ENCODE data around the gene CAPN15.

CAPN15 gene

DNA sequence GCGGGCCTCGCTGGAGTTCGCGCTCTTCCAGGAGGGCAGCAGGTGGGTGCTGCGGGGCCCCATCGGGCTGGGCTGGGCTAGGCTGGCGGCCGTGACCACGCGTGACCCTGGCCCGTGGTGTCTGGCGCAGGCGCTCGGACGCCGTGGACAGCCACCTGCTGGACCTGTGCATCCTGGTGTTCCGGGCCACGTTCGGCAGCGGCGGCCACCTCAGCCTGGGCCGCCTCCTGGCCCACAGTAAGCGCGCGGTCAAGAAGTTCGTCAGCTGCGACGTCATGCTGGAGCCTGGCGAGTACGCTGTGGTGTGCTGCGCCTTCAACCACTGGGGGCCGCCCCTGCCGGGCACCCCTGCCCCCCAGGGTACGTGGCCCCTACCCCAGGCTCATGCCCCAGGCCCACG, 24.7 kb downstream of the CAPN15 start:
- WGBS, 2 experiments (ENCODE audit: insufficient coverage in 2 of 2) = 98 to 99% methylated on average over 33 to 35 of the region's 35 CpGs
- peaks cover 10% of the 10 kb centered on the region for H3K4me1 ChIP-seq (ENCODE audit: control insufficient read depth, insufficient read depth, low read length, poor library complexity, severe bottlenecking)
- peaks cover 31% of the 10 kb centered on the region for H3K36me3 ChIP-seq (ENCODE audit: control insufficient read depth, insufficient read depth, low read length)
- no peak overlapping the region for H3K4me3 ChIP-seq (ENCODE audit: extremely low read depth, insufficient read depth, low read length, poor library complexity, severe bottlenecking)
- no peak overlapping the region for H3K27ac ChIP-seq (ENCODE audit: low read depth, low read length, severe bottlenecking)
- no peaks in the 10 kb centered on the region for H3K9me3 ChIP-seq (ENCODE audit: control insufficient read depth, low read length)

GRCh38 chr16:553601-554296, 26.2 kb downstream of the CAPN15 start:
- Histone ChIP-seq H3K27ac (ENCODE audit: low read depth, low read length, severe bottlenecking) (no peak overlapping the region), H3K4me3 (ENCODE audit: extremely low read depth, insufficient read depth, low read length, poor library complexity, severe bottlenecking) (no peak overlapping the region), H3K9me3 (ENCODE audit: control insufficient read depth, low read length) (no peaks in the 10 kb centered on the region), H3K4me1 (ENCODE audit: control insufficient read depth, insufficient read depth, low read length, poor library complexity, severe bottlenecking) (peaks cover 10% of the 10 kb centered on the region), H3K36me3 (ENCODE audit: control insufficient read depth, insufficient read depth, low read length) (peaks cover 21% of the 10 kb centered on the region)
- WGBS, 2 experiments (ENCODE audit: insufficient coverage in 2 of 2) = 96 to 97% methylated on average over 25 to 30 of the region's 33 CpGs

- H3K4me1 ChIP-seq (ENCODE audit: control insufficient read depth, insufficient read depth, low read length, poor library complexity, severe bottlenecking) = peaks cover 10% of the 10 kb centered on the region
- 77 to 90% methylated on average over 11 of the region's 11 CpGs for WGBS, 2 experiments (ENCODE audit: insufficient coverage in 2 of 2)
- H3K4me3 ChIP-seq (ENCODE audit: extremely low read depth, insufficient read depth, low read length, poor library complexity, severe bottlenecking) = no peak overlapping the region
- H3K36me3 ChIP-seq (ENCODE audit: control insufficient read depth, insufficient read depth, low read length) = peaks cover 21% of the 10 kb centered on the region
- H3K27ac ChIP-seq (ENCODE audit: low read depth, low read length, severe bottlenecking) = no peak overlapping the region
- no peaks in the 10 kb centered on the region for H3K9me3 ChIP-seq (ENCODE audit: control insufficient read depth, low read length)
Measured at GRCh38 chr16:554297-554621, 26.7 kb downstream of the CAPN15 start.

- H3K9me3 ChIP-seq (ENCODE audit: control insufficient read depth, low read length) = no peaks in the 10 kb centered on the region
- peaks cover 16% of the 10 kb centered on the region for H3K36me3 ChIP-seq (ENCODE audit: control insufficient read depth, insufficient read depth, low read length)
- 89 to 90% methylated on average over 46 to 51 of the region's 54 CpGs for WGBS, 2 experiments (ENCODE audit: insufficient coverage in 2 of 2)
- peaks cover 10% of the 10 kb centered on the region for H3K4me1 ChIP-seq (ENCODE audit: control insufficient read depth, insufficient read depth, low read length, poor library complexity, severe bottlenecking)
- H3K27ac ChIP-seq (ENCODE audit: low read depth, low read length, severe bottlenecking) = no peak overlapping the region
- no peak overlapping the region for H3K4me3 ChIP-seq (ENCODE audit: extremely low read depth, insufficient read depth, low read length, poor library complexity, severe bottlenecking)
Measured at GRCh38 chr16:554640-555365, 27.3 kb downstream of the CAPN15 start.

DNA sequence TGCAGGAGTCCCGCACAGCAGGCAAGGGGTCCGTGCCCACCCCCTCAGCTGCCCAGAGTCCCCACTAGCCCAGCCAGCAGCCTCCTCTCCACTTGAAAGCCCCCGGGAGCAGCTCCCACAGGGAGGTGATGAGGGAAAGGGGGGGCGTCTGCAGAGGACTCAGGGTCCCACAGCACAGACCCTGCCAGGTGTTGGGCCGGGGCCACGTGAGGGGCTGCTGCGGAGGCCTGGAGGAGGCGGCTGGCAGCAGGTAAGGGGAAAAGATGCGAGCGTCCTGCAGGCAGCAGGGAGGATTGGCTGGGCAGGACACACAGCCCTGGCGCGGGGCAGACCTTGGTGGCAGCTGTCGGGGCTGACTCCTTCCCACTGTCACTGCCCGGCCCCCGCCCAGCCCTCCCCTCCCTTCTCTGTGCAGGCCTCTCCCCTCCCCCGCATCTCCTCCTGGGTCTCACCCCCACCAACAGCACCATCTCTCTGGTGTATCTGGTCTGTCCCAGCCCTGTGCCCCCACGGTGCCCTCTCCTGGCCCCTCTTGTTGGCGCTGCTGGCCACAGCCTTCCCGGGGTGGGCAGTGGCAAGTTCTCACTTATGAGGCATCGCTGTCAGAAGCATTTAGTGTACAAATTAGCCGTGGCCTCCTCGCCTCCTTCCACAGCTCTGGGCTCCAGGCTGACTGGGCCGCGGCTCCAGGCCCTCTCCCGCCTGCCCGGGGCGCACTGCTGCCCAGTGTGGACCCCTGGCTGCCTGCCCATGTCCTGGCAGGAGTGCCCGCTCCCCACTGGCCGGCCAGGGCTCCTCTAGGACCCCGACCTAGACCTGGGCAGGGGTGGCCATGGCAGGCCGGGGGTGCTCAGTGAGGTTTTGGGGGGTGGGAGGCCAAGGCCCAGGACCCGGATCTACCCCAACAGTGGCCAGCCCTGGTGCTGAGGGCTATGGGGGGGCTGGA, 28.3 kb downstream of the CAPN15 start:
- Histone ChIP-seq H3K36me3 (ENCODE audit: control insufficient read depth, insufficient read depth, low read length) (peaks cover 14% of the 10 kb centered on the region), H3K27ac (ENCODE audit: low read depth, low read length, severe bottlenecking) (no peak overlapping the region), H3K9me3 (ENCODE audit: control insufficient read depth, low read length) (no peaks in the 10 kb centered on the region), H3K4me1 (ENCODE audit: control insufficient read depth, insufficient read depth, low read length, poor library complexity, severe bottlenecking) (peaks cover 10% of the 10 kb centered on the region), H3K4me3 (ENCODE audit: extremely low read depth, insufficient read depth, low read length, poor library complexity, severe bottlenecking) (no peak overlapping the region)
- 88 to 92% methylated on average over 20 to 27 of the region's 32 CpGs for whole genome bisulfite sequencing, 2 experiments (ENCODE audit: insufficient coverage in 2 of 2)

- Histone ChIP-seq H3K4me3 (ENCODE audit: extremely low read depth, insufficient read depth, low read length, poor library complexity, severe bottlenecking) (no peak overlapping the region), H3K4me1 (ENCODE audit: control insufficient read depth, insufficient read depth, low read length, poor library complexity, severe bottlenecking) (peaks cover 10% of the 10 kb centered on the region), H3K9me3 (ENCODE audit: control insufficient read depth, low read length) (no peaks in the 10 kb centered on the region), H3K36me3 (ENCODE audit: control insufficient read depth, insufficient read depth, low read length) (peaks cover 13% of the 10 kb centered on the region), H3K27ac (ENCODE audit: low read depth, low read length, severe bottlenecking) (no peak overlapping the region)
- 89 to 91% methylated on average over 26 to 32 of the region's 32 CpGs for WGBS, 2 experiments (ENCODE audit: insufficient coverage in 2 of 2)
Measured at GRCh38 chr16:556474-557173, 29.1 kb downstream of the CAPN15 start.

- H3K4me1 ChIP-seq (ENCODE audit: control insufficient read depth, insufficient read depth, low read length, poor library complexity, severe bottlenecking) = peaks cover 10% of the 10 kb centered on the region
- H3K27ac ChIP-seq (ENCODE audit: low read depth, low read length, severe bottlenecking) = no peak overlapping the region
- WGBS, 2 experiments (ENCODE audit: insufficient coverage in 2 of 2) = 89 to 93% methylated on average over 17 to 22 of the region's 23 CpGs
- H3K36me3 ChIP-seq (ENCODE audit: control insufficient read depth, insufficient read depth, low read length) = peaks cover 4% of the 10 kb centered on the region
- H3K4me3 ChIP-seq (ENCODE audit: extremely low read depth, insufficient read depth, low read length, poor library complexity, severe bottlenecking) = no peak overlapping the region
- H3K9me3 ChIP-seq (ENCODE audit: control insufficient read depth, low read length) = no peaks in the 10 kb centered on the region
Measured at GRCh38 chr16:557463-558297, 30.2 kb downstream of the CAPN15 start.

GRCh38 chr16:558298-559020, 30.9 kb downstream of the CAPN15 start:
- Histone ChIP-seq H3K9me3 (ENCODE audit: control insufficient read depth, low read length) (no peaks in the 10 kb centered on the region), H3K36me3 (ENCODE audit: control insufficient read depth, insufficient read depth, low read length) (peaks cover 4% of the 10 kb centered on the region), H3K27ac (ENCODE audit: low read depth, low read length, severe bottlenecking) (no peak overlapping the region), H3K4me1 (ENCODE audit: control insufficient read depth, insufficient read depth, low read length, poor library complexity, severe bottlenecking) (peaks cover 10% of the 10 kb centered on the region), H3K4me3 (ENCODE audit: extremely low read depth, insufficient read depth, low read length, poor library complexity, severe bottlenecking) (no peak overlapping the region)
- whole genome bisulfite sequencing, 2 experiments (ENCODE audit: insufficient coverage in 2 of 2) = 81 to 85% methylated on average over 15 to 20 of the region's 22 CpGs

DNA sequence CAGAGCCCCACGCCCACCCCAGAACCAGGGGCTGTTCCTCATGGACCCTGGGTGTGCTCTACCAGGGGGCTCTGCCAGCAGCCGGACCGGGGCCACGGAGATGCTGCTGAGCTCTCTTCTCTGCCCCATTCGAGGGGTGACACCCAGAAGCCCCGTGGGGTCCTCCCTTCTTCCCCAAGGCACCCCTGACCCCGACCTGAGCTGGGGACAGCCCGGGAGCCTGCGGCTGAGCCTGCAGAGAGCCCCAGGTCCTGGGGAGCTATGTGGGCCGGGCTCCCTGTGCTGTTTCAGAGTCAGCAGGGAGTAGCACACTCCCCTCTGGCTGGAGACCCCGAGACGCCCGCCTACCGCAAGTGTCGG, 31.5 kb downstream of the CAPN15 start:
- WGBS, 2 experiments (ENCODE audit: insufficient coverage in 2 of 2) = 85 to 88% methylated on average over 13 of the region's 15 CpGs
- no peak overlapping the region for H3K27ac ChIP-seq (ENCODE audit: low read depth, low read length, severe bottlenecking)
- no peaks in the 10 kb centered on the region for H3K9me3 ChIP-seq (ENCODE audit: control insufficient read depth, low read length)
- peaks cover 9% of the 10 kb centered on the region for H3K4me1 ChIP-seq (ENCODE audit: control insufficient read depth, insufficient read depth, low read length, poor library complexity, severe bottlenecking)
- no peaks in the 10 kb centered on the region for H3K36me3 ChIP-seq (ENCODE audit: control insufficient read depth, insufficient read depth, low read length)
- no peak overlapping the region for H3K4me3 ChIP-seq (ENCODE audit: extremely low read depth, insufficient read depth, low read length, poor library complexity, severe bottlenecking)
